DOHH2 (cell line): Measurements from ENCODE around the gene KIF1B.
"Not testable (repeated sequence)": the region's sequence is repeated elsewhere in the genome, so short reads cannot be mapped to it uniquely, and the experiment has no call there.

Source experiments
- H3F3A ChIP-seq: fragments of 200-600 bp; sonication (generic), shearing (Covaris generic); 2 replicates; pipeline ENCODE4 v1.6.0; 2016; ENCODE audit warnings: antibody characterized with exemption, mild to moderate bottlenecking; ENCODE audit not compliant: control insufficient read depth, insufficient read depth
- H3K27ac ChIP-seq: fragments of 200-600 bp; sonication (generic); 2 replicates; pipeline ENCODE4 v1.5.1; 2014; ENCODE audit warnings: low read depth, mild to moderate bottlenecking, low read length, moderate library complexity
- H3K27me3 ChIP-seq: fragments of 200-600 bp; sonication (generic); 2 replicates; pipeline ENCODE4 v1.6.1; 2014; ENCODE audit warnings: mild to moderate bottlenecking, low read length, mixed read lengths; ENCODE audit not compliant: control insufficient read depth
- H3K36me3 ChIP-seq: fragments of 200-600 bp; sonication (generic); 2 replicates; pipeline ENCODE4 v1.6.1; 2014; ENCODE audit warnings: mild to moderate bottlenecking, low read length, moderate library complexity, mixed read lengths; ENCODE audit not compliant: control insufficient read depth
- H3K4me1 ChIP-seq: fragments of 200-600 bp; sonication (generic); 2 replicates; pipeline ENCODE4 v1.6.1; 2014; ENCODE audit warnings: mild to moderate bottlenecking, low read length, mixed read lengths; ENCODE audit not compliant: control insufficient read depth
- H3K4me2 ChIP-seq: fragments of 200-600 bp; sonication (generic); 2 replicates; pipeline ENCODE4 v1.6.0; 2014; ENCODE audit warnings: mild to moderate bottlenecking, low read length, moderate library complexity
- H3K4me3 ChIP-seq: fragments of 200-600 bp; sonication (generic); 2 replicates; pipeline ENCODE4 v1.5.1; 2014; ENCODE audit warnings: mild to moderate bottlenecking, low read length, mixed read lengths
- H3K79me2 ChIP-seq: fragments of 200-600 bp; sonication (generic); 2 replicates; pipeline ENCODE4 v1.6.1; 2014; ENCODE audit warnings: mild to moderate bottlenecking, low read length, mixed read lengths; ENCODE audit not compliant: control insufficient read depth
- H3K9me2 ChIP-seq: fragments of 200-600 bp; sonication (generic); replicated peaks from 2 replicates; pipeline ENCODE4 v1.6.1; 2014; ENCODE audit warnings: mild to moderate bottlenecking, low read length, mixed read lengths; ENCODE audit not compliant: control insufficient read depth
- H3K9me3 ChIP-seq: fragments of 200-600 bp; sonication (generic); 2 replicates; pipeline ENCODE4 v1.6.1; 2014; ENCODE audit warnings: antibody characterized with exemption, low read length, mixed read lengths; ENCODE audit not compliant: control insufficient read depth, insufficient read depth
- H4K20me1 ChIP-seq: fragments of 200-600 bp; sonication (generic); 2 replicates; pipeline ENCODE4 v1.6.0; 2014; ENCODE audit warnings: low read depth, mild to moderate bottlenecking, antibody characterized with exemption, low read length, moderate library complexity; ENCODE audit not compliant: control insufficient read depth, insufficient read depth
- EZH2phosphoT487 ChIP-seq: fragments of 200-600 bp; sonication (generic); IDR thresholded peaks from 2 replicates; pipeline ENCODE4 v1.6.1; 2017; ENCODE audit warnings: borderline replicate concordance, mild to moderate bottlenecking, antibody characterized with exemption, low read length, moderate library complexity, mixed read lengths
- TF ChIP-seq, protein P1 (sequence below): fragments of 200-600 bp; sonication (generic); IDR thresholded peaks from one replicate; pipeline ENCODE4 v1.5.1; 2014; ENCODE audit warnings: antibody characterized with exemption, mild to moderate bottlenecking, low read depth, low read length; ENCODE audit not compliant: poor library complexity, severe bottlenecking

KIF1B gene

DNA sequence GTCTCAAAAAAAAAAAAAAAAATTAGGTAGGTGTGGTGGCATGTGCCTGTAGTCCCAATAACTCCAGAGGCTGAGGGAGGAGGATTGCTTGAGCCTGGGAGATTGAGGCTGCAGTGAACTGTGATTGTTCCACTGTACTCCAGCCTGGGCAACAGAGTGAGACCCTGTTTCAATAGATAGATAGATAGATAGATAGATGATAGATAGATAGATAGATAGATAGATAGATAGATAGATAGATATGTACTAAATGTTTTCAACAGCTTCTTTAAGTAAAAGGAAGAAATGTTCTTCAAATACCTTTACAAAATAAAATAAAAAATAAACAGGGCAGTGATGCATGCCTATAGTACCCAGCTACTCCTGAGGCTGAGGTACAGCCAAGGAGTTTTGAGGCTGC, 9.8 kb downstream of the KIF1B start:
- no peaks in the 10 kb centered on the region for H3K36me3 ChIP-seq
- no peaks in the 10 kb centered on the region for H3K27me3 ChIP-seq
- H3K4me1 ChIP-seq = no peaks in the 10 kb centered on the region
- H3K79me2 ChIP-seq = no peaks in the 10 kb centered on the region
- H3K9me3 ChIP-seq = no peaks in the 10 kb centered on the region
- TF ChIP-seq, protein P1, sequence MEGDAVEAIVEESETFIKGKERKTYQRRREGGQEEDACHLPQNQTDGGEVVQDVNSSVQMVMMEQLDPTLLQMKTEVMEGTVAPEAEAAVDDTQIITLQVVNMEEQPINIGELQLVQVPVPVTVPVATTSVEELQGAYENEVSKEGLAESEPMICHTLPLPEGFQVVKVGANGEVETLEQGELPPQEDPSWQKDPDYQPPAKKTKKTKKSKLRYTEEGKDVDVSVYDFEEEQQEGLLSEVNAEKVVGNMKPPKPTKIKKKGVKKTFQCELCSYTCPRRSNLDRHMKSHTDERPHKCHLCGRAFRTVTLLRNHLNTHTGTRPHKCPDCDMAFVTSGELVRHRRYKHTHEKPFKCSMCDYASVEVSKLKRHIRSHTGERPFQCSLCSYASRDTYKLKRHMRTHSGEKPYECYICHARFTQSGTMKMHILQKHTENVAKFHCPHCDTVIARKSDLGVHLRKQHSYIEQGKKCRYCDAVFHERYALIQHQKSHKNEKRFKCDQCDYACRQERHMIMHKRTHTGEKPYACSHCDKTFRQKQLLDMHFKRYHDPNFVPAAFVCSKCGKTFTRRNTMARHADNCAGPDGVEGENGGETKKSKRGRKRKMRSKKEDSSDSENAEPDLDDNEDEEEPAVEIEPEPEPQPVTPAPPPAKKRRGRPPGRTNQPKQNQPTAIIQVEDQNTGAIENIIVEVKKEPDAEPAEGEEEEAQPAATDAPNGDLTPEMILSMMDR = no peak
- no peak for TF ChIP-seq EZH2phosphoT487
- H3K4me3 ChIP-seq = no peak overlapping the region
- H3K9me2 ChIP-seq = no peaks in the 10 kb centered on the region
- H3K4me2 ChIP-seq = no peak overlapping the region
- H4K20me1 ChIP-seq = no peaks in the 10 kb centered on the region
- no peak overlapping the region for H3K27ac ChIP-seq
- no peaks in the 10 kb centered on the region for H3F3A ChIP-seq

GRCh38 chr1:10220657-10221056, 10.3 kb downstream of the KIF1B start:
- not testable (repeated sequence) for H3K9me3 ChIP-seq, H4K20me1 ChIP-seq, H3K4me3 ChIP-seq, H3K27me3 ChIP-seq, H3K4me2 ChIP-seq, H3F3A ChIP-seq, H3K4me1 ChIP-seq, H3K36me3 ChIP-seq, H3K79me2 ChIP-seq, H3K27ac ChIP-seq, H3K9me2 ChIP-seq

DNA sequence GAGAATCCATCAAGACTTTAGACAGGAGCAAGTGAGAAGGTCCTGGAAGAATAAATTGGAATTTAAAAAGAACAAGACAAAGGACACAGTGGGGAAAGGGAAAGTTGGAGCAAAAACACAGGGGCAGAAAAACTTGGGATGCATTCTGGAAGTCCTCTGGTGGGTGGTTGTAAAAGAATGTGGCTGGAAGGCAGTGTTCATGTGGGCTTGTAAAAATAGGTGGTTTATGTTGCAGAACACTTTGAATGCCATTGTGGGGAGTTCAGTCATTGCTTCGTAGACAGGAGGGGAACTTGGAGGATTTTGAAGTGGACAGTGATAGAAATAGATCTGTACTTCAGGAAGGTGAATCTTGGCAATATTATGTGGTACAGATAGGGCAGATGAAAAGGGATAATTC, 15.2 kb downstream of the KIF1B start:
- H3K4me1 ChIP-seq = no peaks in the 10 kb centered on the region
- no peaks in the 10 kb centered on the region for H4K20me1 ChIP-seq
- no peaks in the 10 kb centered on the region for H3K9me3 ChIP-seq
- no peak overlapping the region for H3K27ac ChIP-seq
- no peaks in the 10 kb centered on the region for H3K27me3 ChIP-seq
- no peaks in the 10 kb centered on the region for H3K79me2 ChIP-seq
- no peaks in the 10 kb centered on the region for H3K36me3 ChIP-seq
- H3K4me3 ChIP-seq = no peak overlapping the region
- no peaks in the 10 kb centered on the region for H3F3A ChIP-seq
- no peaks in the 10 kb centered on the region for H3K9me2 ChIP-seq
- TF ChIP-seq, protein P1 = no peak
- TF ChIP-seq EZH2phosphoT487 = no peak
- H3K4me2 ChIP-seq = no peak overlapping the region

GRCh38 chr1:10228528-10228927, 18.2 kb downstream of the KIF1B start:
- Histone ChIP-seq H3K36me3 (no peaks in the 10 kb centered on the region), H3K9me2 (no peaks in the 10 kb centered on the region), H3K4me1 (no peaks in the 10 kb centered on the region), H3K4me2 (no peak overlapping the region), H3K79me2 (no peaks in the 10 kb centered on the region), H3K27ac (no peak overlapping the region), H3K9me3 (no peaks in the 10 kb centered on the region), H3K27me3 (no peaks in the 10 kb centered on the region), H4K20me1 (no peaks in the 10 kb centered on the region), H3K4me3 (no peak overlapping the region), H3F3A (no peaks in the 10 kb centered on the region)
- TF ChIP-seq, protein P1 = no peak
- no peak for TF ChIP-seq EZH2phosphoT487
